Activated naive CD4-positive, alpha-beta T cell treated with anti-CD3 and anti-CD28 coated beads for 36 hours (primary cell): ENCODE measurements around the gene GIT2. TPM values are rescaled to one million over a fixed set of nuclear protein-coding genes. Genes with fewer than 3 reads are reported as not detected.
A peak's percentile ranks its signal among the peaks of the same experiment; 100 is the strongest.

Experiments
- CTCF ChIA-PET: fragments of 350-600 bp; sonication (Branson Sonifier 250); formaldehyde crosslinking; loops from one replicate; lab custom pipeline; 2021; ENCODE audit warnings: antibody characterized with exemption; lab: Charles Lee
- DNase-seq: peaks from one replicate; pipeline ENCODE4 v3.0.0-alpha.2; 2020
- H3K27ac Mint-ChIP-seq: one replicate; pipeline ENCODE4 v1.8.0; 2021; ENCODE audit warnings: mild to moderate bottlenecking, mixed read lengths
- H3K27me3 Mint-ChIP-seq: one replicate; pipeline ENCODE4 v1.8.0; 2021; ENCODE audit warnings: low read depth, mixed read lengths
- H3K36me3 Mint-ChIP-seq: one replicate; pipeline ENCODE4 v1.8.0; 2021; ENCODE audit warnings: low read depth, mixed read lengths
- H3K4me1 Mint-ChIP-seq: one replicate; pipeline ENCODE4 v1.8.0; 2021; ENCODE audit warnings: low read depth, mixed read lengths
- H3K4me3 Mint-ChIP-seq: one replicate; pipeline ENCODE4 v1.8.0; 2021; ENCODE audit warnings: mild to moderate bottlenecking, moderate library complexity, mixed read lengths
- H3K9me3 Mint-ChIP-seq: one replicate; pipeline ENCODE4 v1.8.0; 2021; ENCODE audit warnings: mixed read lengths
- intact Hi-C: fragments of 100-400 bp; cut with micrococcal nuclease; formaldehyde crosslinking; loops from one replicate; pipeline ENCODE4 v1.15.1; 2023
- total RNA-seq, 2 experiments: library from RNA; stranded (reverse); gene quantifications; one replicate each; pipeline ENCODE4 v1.2.3, GENCODE V29; 2021

GIT2 gene
- total RNA-seq, 2 experiments from 2014 or later, result 40.2 to 41.6 TPM

DNA sequence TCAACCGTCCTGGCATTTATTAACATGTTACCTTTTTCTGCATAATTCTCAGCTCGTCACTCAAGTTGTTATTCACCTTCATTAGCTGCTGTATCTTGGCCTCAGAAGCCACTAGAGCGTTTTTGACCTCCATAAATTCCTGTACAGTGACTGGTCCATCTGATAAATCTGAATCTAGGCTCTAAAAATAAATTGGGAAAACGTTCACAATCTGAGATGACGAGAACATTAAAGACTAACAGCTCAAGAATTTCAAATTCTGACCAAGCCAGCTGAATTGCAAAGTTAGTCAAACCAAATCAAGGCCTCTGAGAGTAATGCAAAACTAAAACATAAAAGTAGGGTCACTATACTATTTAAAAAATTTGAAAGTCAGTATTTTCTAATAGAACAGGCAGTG lies 45.0 kb downstream of the GIT2 start:
- intact Hi-C loops, result no loop called here
- Mint-ChIP-seq H3K27ac (no peak overlapping the region), H3K9me3 (no peaks in the 10 kb centered on the region), H3K27me3 (no peaks in the 10 kb centered on the region), H3K4me3 (no peak overlapping the region), H3K4me1 (peaks cover 28% of the 10 kb centered on the region), H3K36me3 (peaks cover 37% of the 10 kb centered on the region)
- DNase-seq, result no peak
- CTCF ChIA-PET, result no interaction called here

DNA sequence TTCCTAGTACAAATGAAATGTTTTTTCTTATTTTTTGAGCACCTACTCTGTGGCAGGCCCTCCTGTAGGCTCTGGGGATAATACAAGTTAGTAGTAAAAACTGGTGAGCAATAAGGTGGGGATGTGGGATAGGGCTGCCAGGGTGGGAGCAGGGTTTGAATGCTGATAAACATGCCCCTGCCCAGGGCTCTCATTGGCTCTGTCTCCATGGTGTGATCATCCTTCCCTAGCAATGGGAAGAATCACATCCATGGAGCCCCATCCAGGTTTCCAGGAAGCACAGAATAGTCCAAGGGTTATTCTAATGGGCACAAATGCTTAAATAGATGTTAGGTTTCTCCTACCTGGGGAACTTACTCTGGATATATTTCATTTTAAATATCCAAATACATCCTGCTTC lies 45.5 kb downstream of the GIT2 start:
- peaks cover 28% of the 10 kb centered on the region for H3K4me1 Mint-ChIP-seq
- no peak for DNase-seq
- H3K27me3 Mint-ChIP-seq, result no peaks in the 10 kb centered on the region
- CTCF ChIA-PET, result no interaction called here
- intact Hi-C loops, result no loop called here
- H3K9me3 Mint-ChIP-seq, result no peaks in the 10 kb centered on the region
- no peak overlapping the region for H3K27ac Mint-ChIP-seq
- H3K36me3 Mint-ChIP-seq, result peaks cover 36% of the 10 kb centered on the region
- no peak overlapping the region for H3K4me3 Mint-ChIP-seq

DNA sequence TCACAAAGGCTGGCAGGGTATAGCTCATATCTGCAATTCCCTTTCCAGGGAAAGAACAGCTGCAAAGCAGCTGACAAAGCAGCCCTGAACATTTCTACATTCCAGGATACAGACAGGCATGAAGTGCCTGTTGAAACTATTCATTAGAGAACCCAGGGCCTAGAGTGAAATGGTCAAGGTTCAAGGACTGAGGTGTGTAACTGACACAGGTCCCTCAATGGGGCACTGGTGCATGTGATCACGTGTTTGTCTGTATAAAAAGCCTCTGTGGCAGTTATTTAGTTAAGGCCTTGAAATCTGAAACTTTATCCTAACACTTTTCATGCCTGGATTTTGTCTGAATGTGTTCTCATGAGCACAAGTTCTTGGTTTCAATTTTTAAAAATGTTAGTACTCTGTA lies 47.1 kb downstream of the GIT2 start:
- H3K27ac Mint-ChIP-seq, result no peak overlapping the region
- H3K27me3 Mint-ChIP-seq, result no peaks in the 10 kb centered on the region
- H3K9me3 Mint-ChIP-seq, result no peaks in the 10 kb centered on the region
- H3K4me1 Mint-ChIP-seq, result peaks cover 28% of the 10 kb centered on the region
- CTCF ChIA-PET, result no interaction called here
- H3K36me3 Mint-ChIP-seq, result peaks cover 35% of the 10 kb centered on the region
- H3K4me3 Mint-ChIP-seq, result no peak overlapping the region
- DNase-seq, result no peak
- intact Hi-C loops, result no loop called here

DNA sequence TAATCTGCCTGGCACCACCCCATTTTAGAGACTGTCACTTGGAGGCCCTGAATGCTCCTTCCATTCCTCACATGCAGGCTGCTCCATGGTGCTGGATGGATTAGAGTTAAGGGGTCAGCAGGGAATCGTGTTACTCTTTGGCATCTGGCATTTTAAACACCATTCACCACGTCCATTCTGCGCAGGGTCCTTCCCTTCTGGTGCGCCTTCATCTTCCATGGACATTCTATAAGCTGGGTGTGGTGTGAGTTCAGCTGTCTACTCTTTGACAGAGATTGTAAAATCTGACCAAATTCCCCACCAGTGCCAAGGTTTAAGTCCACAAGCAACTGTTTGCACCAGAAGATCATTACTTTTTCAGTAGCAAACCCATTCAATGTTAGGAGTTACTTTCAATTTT lies 47.8 kb downstream of the GIT2 start:
- H3K27ac Mint-ChIP-seq, result no peak overlapping the region
- no peak overlapping the region for H3K4me3 Mint-ChIP-seq

DNA sequence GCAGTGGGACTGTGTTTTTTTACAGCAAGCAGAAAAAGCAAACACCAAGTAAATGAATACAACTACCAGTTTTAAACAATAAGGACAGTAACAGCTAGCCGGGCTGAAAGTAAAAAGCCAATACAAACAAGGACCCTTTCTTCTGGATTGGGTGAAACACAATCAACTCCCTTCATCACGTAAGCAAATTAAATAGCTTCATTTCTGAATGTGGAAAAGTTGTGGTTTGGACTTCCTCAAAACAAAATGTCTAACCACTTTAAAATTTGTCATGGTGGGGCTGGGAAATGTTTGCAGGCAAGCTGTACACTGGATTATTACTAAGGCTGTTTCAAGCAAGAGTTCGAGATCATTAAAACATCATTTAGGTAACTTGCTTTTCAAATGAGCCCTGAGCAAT lies 48.6 kb downstream of the GIT2 start:
- Mint-ChIP-seq H3K27ac (peak overlapping the region; percentile 58), H3K36me3 (peaks cover 34% of the 10 kb centered on the region), H3K27me3 (no peaks in the 10 kb centered on the region), H3K4me1 (peaks cover 26% of the 10 kb centered on the region), H3K4me3 (no peak overlapping the region), H3K9me3 (no peaks in the 10 kb centered on the region)
- DNase-seq, result no peak
- CTCF ChIA-PET, result interaction anchor here (0.7 to 1.1 kb wide), 3 partner anchors 15 to 47 kb away, joined by 3 to 5 read pairs (median 3); no protein-coding TSS in a partner anchor
- intact Hi-C loops, result no loop called here

More for the DNA sequence above, 47.8 kb downstream of the GIT2 start:
- intact Hi-C loops, result no loop called here
- H3K36me3 Mint-ChIP-seq, result peaks cover 35% of the 10 kb centered on the region
- no peaks in the 10 kb centered on the region for H3K27me3 Mint-ChIP-seq
- DNase-seq, result no peak
- no peaks in the 10 kb centered on the region for H3K9me3 Mint-ChIP-seq
- H3K4me1 Mint-ChIP-seq, result peaks cover 28% of the 10 kb centered on the region
- CTCF ChIA-PET, result no interaction called here

DNA sequence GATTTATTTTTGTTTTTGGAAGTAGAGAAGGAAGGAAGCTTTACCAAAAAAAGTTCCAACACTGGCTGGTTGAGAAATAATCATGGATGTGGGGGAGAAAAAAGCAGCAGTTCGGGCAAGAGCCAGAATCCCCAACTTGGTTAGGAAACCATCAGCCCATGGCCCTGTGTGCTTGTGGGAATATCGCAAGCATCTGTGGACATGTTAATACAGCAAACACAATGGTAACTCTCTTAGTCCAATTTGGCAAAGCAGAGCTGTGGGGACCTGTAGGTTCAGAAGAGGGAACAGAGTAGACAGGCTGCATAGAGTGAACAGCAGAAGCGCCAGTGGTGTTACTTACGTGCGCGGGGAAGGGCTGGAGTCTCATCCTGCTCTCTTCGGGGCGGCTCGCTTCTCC lies 49.3 kb downstream of the GIT2 start:
- Mint-ChIP-seq H3K36me3 (peaks cover 28% of the 10 kb centered on the region), H3K27ac (peak overlapping the region; percentile 15), H3K27me3 (no peaks in the 10 kb centered on the region), H3K4me3 (no peak overlapping the region), H3K4me1 (peaks cover 24% of the 10 kb centered on the region), H3K9me3 (no peaks in the 10 kb centered on the region)
- CTCF ChIA-PET, result interaction anchor here (1.0 to 1.1 kb wide), 2 partner anchors 16 to 17 kb away, joined by 3 to 5 read pairs; no protein-coding TSS in a partner anchor
- DNase-seq, result no peak
- intact Hi-C loops, result no loop called here

DNA sequence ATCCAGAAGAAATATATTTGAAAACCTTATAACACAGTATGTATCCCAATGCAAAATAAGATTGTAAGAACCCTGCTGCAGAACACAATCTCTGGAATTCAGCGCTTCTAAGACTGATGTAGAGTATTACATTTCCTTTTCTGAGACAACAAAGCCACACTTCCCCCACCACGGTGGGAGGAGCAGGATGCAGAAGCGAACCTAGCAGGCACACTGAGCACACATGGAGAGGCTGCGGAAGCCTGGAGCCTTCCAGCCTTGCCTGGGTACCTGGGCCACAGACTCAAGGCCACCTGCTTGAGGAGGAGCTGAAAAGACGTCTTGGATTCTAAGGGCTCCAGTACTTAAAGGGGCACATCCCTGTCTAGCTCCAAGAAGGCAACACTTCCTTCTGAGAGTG lies 49.7 kb downstream of the GIT2 start:
- DNase-seq, result peak; percentile 27
- H3K27me3 Mint-ChIP-seq, result no peaks in the 10 kb centered on the region
- intact Hi-C loops, result no loop called here
- H3K4me3 Mint-ChIP-seq, result no peak overlapping the region
- peak overlapping the region; percentile 15 for H3K27ac Mint-ChIP-seq
- no peaks in the 10 kb centered on the region for H3K9me3 Mint-ChIP-seq
- H3K36me3 Mint-ChIP-seq, result peaks cover 26% of the 10 kb centered on the region
- CTCF ChIA-PET, result no interaction called here
- H3K4me1 Mint-ChIP-seq, result peaks cover 24% of the 10 kb centered on the region

DNA sequence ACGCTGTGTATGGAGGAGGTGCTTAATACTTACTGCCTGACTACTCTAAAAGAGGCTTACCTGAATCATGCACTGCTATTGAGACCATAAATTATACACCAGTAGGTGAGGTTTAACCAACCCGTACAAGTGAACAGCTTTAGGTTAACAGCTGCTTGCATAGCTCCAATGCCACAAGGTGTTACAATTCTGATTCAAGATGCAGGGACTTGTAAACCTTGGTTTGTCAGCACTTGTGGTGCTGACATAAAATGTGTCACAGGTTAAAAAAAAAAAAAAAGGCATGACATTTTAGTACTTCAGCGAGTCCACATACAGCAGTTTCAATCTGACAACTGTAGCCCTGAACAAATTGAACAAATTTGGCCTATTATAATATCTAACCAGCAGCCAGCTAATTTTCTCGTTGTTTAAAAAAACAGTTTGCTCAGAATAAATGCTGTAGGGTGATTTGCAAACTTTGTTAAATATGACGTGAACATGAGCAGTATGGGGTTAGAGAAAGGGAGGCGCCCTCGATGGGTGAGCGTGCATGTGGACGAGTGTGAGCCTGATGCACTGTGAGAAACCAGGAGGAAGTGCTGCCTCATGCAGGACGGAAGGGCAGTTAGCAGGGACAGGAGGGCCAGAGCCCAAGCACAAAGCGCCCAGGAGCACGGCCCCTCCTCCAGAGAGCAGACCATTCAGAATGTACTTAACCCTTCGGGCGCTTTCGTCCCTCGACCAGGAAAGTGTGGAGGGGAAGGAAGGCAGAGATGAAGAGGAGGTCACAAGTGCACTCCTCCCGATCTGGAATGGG lies 51.4 kb downstream of the GIT2 start:
- Mint-ChIP-seq H3K9me3 (no peaks in the 10 kb centered on the region), H3K4me1 (peaks cover 24% of the 10 kb centered on the region), H3K36me3 (peaks cover 21% of the 10 kb centered on the region), H3K4me3 (no peak overlapping the region), H3K27ac (no peak overlapping the region), H3K27me3 (no peaks in the 10 kb centered on the region)
- DNase-seq, result no peak
- intact Hi-C loops, result no loop called here
- CTCF ChIA-PET, result interaction anchor here (0.7 to 1.0 kb wide), 2 partner anchors 9 kb away, joined by 3 read pairs; no protein-coding TSS in a partner anchor

DNA sequence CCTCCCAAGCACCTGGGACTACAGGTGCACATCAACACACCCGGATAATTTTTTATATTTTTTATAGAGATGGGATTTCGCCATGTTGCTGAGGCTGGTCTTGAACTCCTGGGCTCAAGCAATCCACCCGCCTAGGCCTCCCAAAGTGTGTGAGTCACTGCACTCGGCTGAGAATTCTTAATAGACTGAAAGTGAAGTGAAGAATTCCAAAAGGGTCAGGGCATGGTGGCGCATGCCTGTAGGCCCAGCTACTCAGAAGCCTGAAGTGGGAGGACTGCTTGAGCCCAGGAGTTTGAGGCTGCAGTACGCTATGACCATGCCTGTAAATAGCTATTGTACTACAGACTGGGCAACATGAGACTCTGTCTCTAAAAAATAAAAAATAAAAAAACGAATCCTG lies 52.4 kb downstream of the GIT2 start:
- Mint-ChIP-seq H3K4me3 (no peak overlapping the region), H3K9me3 (no peaks in the 10 kb centered on the region), H3K27ac (no peak overlapping the region), H3K27me3 (no peaks in the 10 kb centered on the region), H3K36me3 (peaks cover 24% of the 10 kb centered on the region), H3K4me1 (peaks cover 24% of the 10 kb centered on the region)
- no peak for DNase-seq
- CTCF ChIA-PET, result interaction anchor here (1.0 kb wide), 1 partner anchor 8 kb away, joined by 3 read pairs; no protein-coding TSS in a partner anchor
- intact Hi-C loops, result no loop called here

DNA sequence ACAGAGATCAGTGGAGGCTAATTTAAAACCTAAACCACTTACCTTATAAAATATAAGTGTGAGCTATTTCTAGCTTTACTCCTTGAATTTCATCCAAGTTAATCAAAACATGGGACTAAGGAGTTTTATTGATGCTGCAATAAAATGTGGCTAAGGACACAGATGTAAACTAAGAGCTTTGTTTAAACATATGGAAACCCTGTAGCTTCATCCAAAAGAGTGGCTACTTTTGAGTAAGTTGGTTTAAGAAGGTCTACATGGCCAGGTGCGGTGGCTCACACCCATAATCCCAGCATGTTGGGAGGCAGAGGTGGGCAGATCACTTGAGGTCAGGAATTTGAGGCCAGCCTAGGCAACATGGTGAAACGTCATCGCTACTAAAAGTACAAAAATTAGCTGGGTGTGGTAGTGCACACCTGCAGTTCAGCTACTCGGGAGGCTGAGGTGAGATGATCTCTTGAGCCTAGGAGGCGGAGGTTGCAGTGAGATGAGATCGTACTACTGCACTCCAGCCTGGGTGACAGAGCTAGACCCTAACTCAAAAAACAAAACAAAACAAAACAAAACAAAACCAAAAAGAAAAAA lies 55.7 kb downstream of the GIT2 start:
- Mint-ChIP-seq H3K36me3 (peaks cover 11% of the 10 kb centered on the region), H3K4me1 (no peaks in the 10 kb centered on the region), H3K27ac (no peak overlapping the region), H3K9me3 (no peaks in the 10 kb centered on the region), H3K4me3 (no peak overlapping the region), H3K27me3 (no peaks in the 10 kb centered on the region)
- CTCF ChIA-PET, result interaction anchor here (0.9 kb wide), 2 partner anchors 97 to 107 kb away, joined by 3 to 4 read pairs; no protein-coding TSS in a partner anchor
- DNase-seq, result no peak
- intact Hi-C loops, result no loop called here

DNA sequence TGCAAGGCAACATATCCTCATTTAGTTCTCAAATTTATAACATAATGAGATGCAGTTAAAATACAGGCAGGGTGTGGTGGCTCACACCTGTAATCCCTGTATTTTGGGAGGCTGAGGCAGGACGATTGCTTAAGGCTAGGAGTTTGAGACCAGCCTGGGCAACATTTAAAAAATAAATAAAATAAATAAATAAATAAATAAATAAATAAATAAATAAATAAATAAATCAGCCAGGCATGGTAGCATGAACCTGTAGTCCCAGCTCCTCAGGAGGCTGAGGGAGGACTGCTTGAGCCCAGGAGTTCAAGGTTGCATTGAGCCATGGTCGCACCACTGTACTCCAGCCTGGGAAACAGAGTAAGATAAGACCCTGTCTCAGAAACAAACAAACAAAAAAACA lies 56.7 kb downstream of the GIT2 start:
- H3K27me3 Mint-ChIP-seq, result no peaks in the 10 kb centered on the region
- CTCF ChIA-PET, result no interaction called here
- peaks cover 9% of the 10 kb centered on the region for H3K36me3 Mint-ChIP-seq
- no peaks in the 10 kb centered on the region for H3K4me1 Mint-ChIP-seq
- intact Hi-C loops, result no loop called here
- H3K4me3 Mint-ChIP-seq, result no peak overlapping the region
- no peaks in the 10 kb centered on the region for H3K9me3 Mint-ChIP-seq
- DNase-seq, result no peak
- no peak overlapping the region for H3K27ac Mint-ChIP-seq

DNA sequence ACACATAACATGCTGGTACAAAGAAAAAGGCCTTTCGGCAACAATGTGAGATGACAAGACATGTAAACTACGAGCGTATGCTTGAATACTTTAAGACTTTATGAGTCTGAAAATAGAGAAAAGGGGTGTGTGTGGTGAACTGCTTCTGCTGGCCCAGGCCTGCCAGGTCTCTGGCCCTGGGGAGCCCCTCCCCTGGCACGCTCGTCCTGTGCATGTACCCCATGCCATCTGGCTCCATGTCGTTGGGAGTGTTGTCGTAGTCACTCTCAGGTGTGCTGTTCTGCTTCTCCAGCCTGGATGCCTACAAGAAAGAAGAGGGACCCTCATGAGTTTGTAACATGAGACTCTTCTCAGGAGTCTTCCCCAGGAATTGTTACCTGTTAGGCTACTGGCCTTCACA lies 57.2 kb downstream of the GIT2 start:
- CTCF ChIA-PET, result interaction anchor here (0.6 kb wide), 1 partner anchor 401 kb away, joined by 6 read pairs; no protein-coding TSS in a partner anchor
- Mint-ChIP-seq H3K36me3 (peaks cover 9% of the 10 kb centered on the region), H3K27me3 (no peaks in the 10 kb centered on the region), H3K4me1 (no peaks in the 10 kb centered on the region), H3K27ac (no peak overlapping the region), H3K9me3 (no peaks in the 10 kb centered on the region), H3K4me3 (no peak overlapping the region)
- intact Hi-C loops, result no loop called here
- no peak for DNase-seq
